Activated naive CD8-positive, alpha-beta T cell treated with anti-CD3 and anti-CD28 coated beads, Interleukin-2, amount 10 ng/mL, durations not matched to agents 7 days and 5 days (primary cell): ENCODE data around the gene TGM5. TPM values are rescaled to one million over a fixed set of nuclear protein-coding genes. Genes with fewer than 3 reads are reported as not detected.
"Not testable (repeated sequence)": the region's sequence is repeated elsewhere in the genome, so short reads cannot be mapped to it uniquely, and the experiment has no call there.

Source experiments
- ATAC-seq: fragments of 150-1000 bp; cut with Tn5 transposase; one replicate; pipeline ENCODE4 v1.10.0; 2021; ENCODE audit warnings: low read depth, moderate library complexity
- POLR2A ChIA-PET: fragments of 350-600 bp; sonication (Branson Sonifier 250); formaldehyde crosslinking; loops from one replicate; lab custom pipeline; 2021; ENCODE audit warnings: antibody characterized with exemption; lab: Charles Lee
- DNase-seq: peaks from one replicate; pipeline ENCODE4 v3.0.0; 2021
- H3K27ac Mint-ChIP-seq: one replicate; pipeline ENCODE4 v1.8.0; 2022; ENCODE audit warnings: mild to moderate bottlenecking, mixed read lengths
- H3K27me3 Mint-ChIP-seq: one replicate; pipeline ENCODE4 v1.8.0; 2022; ENCODE audit warnings: mild to moderate bottlenecking, moderate library complexity, mixed read lengths
- H3K36me3 Mint-ChIP-seq: one replicate; pipeline ENCODE4 v1.8.0; 2021; ENCODE audit warnings: mild to moderate bottlenecking, mixed read lengths
- H3K4me1 Mint-ChIP-seq: one replicate; pipeline ENCODE4 v1.8.0; 2021; ENCODE audit warnings: mixed read lengths
- H3K4me3 Mint-ChIP-seq: one replicate; pipeline ENCODE4 v1.8.0; 2022; ENCODE audit warnings: mild to moderate bottlenecking, moderate library complexity, mixed read lengths
- H3K9me3 Mint-ChIP-seq: one replicate; pipeline ENCODE4 v1.8.0; 2021; ENCODE audit warnings: mixed read lengths
- total RNA-seq, 2 experiments: library from RNA; stranded (reverse); gene quantifications; one replicate each; pipeline ENCODE4 v1.2.3, GENCODE V29; 2021

TGM5 gene
- total RNA-seq, 2 experiments from 2014 or later, result 0.11 TPM; not detected in 1

GRCh38 chr15:43198992-43199391, 67.7 kb downstream of the TGM5 start:
- Mint-ChIP-seq H3K36me3 (peaks cover 25% of the 10 kb centered on the region), H3K27ac (no peak overlapping the region), H3K27me3 (no peaks in the 10 kb centered on the region), H3K9me3 (peaks cover 3% of the 10 kb centered on the region), H3K4me1 (peaks cover 13% of the 10 kb centered on the region), H3K4me3 (no peak overlapping the region)
- DNase-seq, result no peak
- POLR2A ChIA-PET, result no interaction called here
- ATAC-seq, result no peak

- H3K27ac Mint-ChIP-seq, H3K9me3 Mint-ChIP-seq, ATAC-seq, POLR2A ChIA-PET, H3K27me3 Mint-ChIP-seq, DNase-seq, H3K4me3 Mint-ChIP-seq: not testable (repeated sequence)
- Mint-ChIP-seq H3K4me1 (peaks cover 13% of the 10 kb centered on the region), H3K36me3 (peaks cover 25% of the 10 kb centered on the region)
Measured at GRCh38 chr15:43198556-43198955, 68.2 kb downstream of the TGM5 start.

- ATAC-seq, H3K27ac Mint-ChIP-seq, H3K9me3 Mint-ChIP-seq, DNase-seq, H3K4me3 Mint-ChIP-seq, H3K27me3 Mint-ChIP-seq, POLR2A ChIA-PET: not testable (repeated sequence)
- H3K4me1 Mint-ChIP-seq, result peaks cover 13% of the 10 kb centered on the region
- peaks cover 28% of the 10 kb centered on the region for H3K36me3 Mint-ChIP-seq
Measured at GRCh38 chr15:43197773-43198172, 69.0 kb downstream of the TGM5 start.

GRCh38 chr15:43196760-43197548, 69.8 kb downstream of the TGM5 start:
- peaks cover 32% of the 10 kb centered on the region for H3K36me3 Mint-ChIP-seq
- POLR2A ChIA-PET, result no interaction called here
- H3K27me3 Mint-ChIP-seq, result no peaks in the 10 kb centered on the region
- peaks cover 13% of the 10 kb centered on the region for H3K4me1 Mint-ChIP-seq
- no peak overlapping the region for H3K4me3 Mint-ChIP-seq
- peaks cover 3% of the 10 kb centered on the region for H3K9me3 Mint-ChIP-seq
- DNase-seq (no peak), ATAC-seq (no peak)
- H3K27ac Mint-ChIP-seq, result no peak overlapping the region

GRCh38 chr15:43194795-43195194, 71.9 kb downstream of the TGM5 start:
- no peak overlapping the region for H3K27ac Mint-ChIP-seq
- POLR2A ChIA-PET, result interaction anchor here (0.7 kb wide), 1 partner anchor 115 kb away, joined by 3 read pairs; no protein-coding TSS in a partner anchor
- DNase-seq (no peak), ATAC-seq (no peak)
- no peak overlapping the region for H3K4me3 Mint-ChIP-seq
- peaks cover 35% of the 10 kb centered on the region for H3K36me3 Mint-ChIP-seq
- H3K9me3 Mint-ChIP-seq, result peaks cover 3% of the 10 kb centered on the region
- no peaks in the 10 kb centered on the region for H3K27me3 Mint-ChIP-seq
- peaks cover 6% of the 10 kb centered on the region for H3K4me1 Mint-ChIP-seq

GRCh38 chr15:43193710-43194109, 73.0 kb downstream of the TGM5 start:
- POLR2A ChIA-PET, result interaction anchor here (0.6 kb wide), 1 partner anchor 14 kb away, joined by 5 read pairs; no protein-coding TSS in a partner anchor
- Mint-ChIP-seq H3K27ac (no peak overlapping the region), H3K36me3 (peaks cover 36% of the 10 kb centered on the region), H3K27me3 (no peaks in the 10 kb centered on the region), H3K4me3 (no peak overlapping the region), H3K4me1 (peaks cover 7% of the 10 kb centered on the region), H3K9me3 (peaks cover 3% of the 10 kb centered on the region)
- no peak for ATAC-seq
- DNase-seq, result no peak

- Mint-ChIP-seq H3K4me3 (no peak overlapping the region), H3K27ac (no peak overlapping the region), H3K27me3 (no peaks in the 10 kb centered on the region), H3K9me3 (no peaks in the 10 kb centered on the region), H3K4me1 (peaks cover 20% of the 10 kb centered on the region), H3K36me3 (peaks cover 18% of the 10 kb centered on the region)
- DNase-seq, result no peak
- POLR2A ChIA-PET, result no interaction called here
- ATAC-seq, result no peak
Measured at GRCh38 chr15:43190178-43190577, 76.5 kb downstream of the TGM5 start.

- Mint-ChIP-seq H3K4me3 (no peak overlapping the region), H3K9me3 (no peaks in the 10 kb centered on the region), H3K4me1 (peaks cover 24% of the 10 kb centered on the region), H3K27me3 (no peaks in the 10 kb centered on the region), H3K36me3 (peaks cover 16% of the 10 kb centered on the region), H3K27ac (no peak overlapping the region)
- POLR2A ChIA-PET, result no interaction called here
- ATAC-seq, result no peak
- DNase-seq, result no peak
Measured at GRCh38 chr15:43189296-43189695, 77.4 kb downstream of the TGM5 start.

- POLR2A ChIA-PET, result no interaction called here
- DNase-seq, result no peak
- Mint-ChIP-seq H3K4me1 (peaks cover 26% of the 10 kb centered on the region), H3K36me3 (peaks cover 16% of the 10 kb centered on the region), H3K27me3 (no peaks in the 10 kb centered on the region), H3K9me3 (no peaks in the 10 kb centered on the region), H3K27ac (no peak overlapping the region), H3K4me3 (peak overlapping the region; percentile 39)
- no peak for ATAC-seq
Measured at GRCh38 chr15:43187544-43188155, 79.1 kb downstream of the TGM5 start.

- H3K27me3 Mint-ChIP-seq, result no peaks in the 10 kb centered on the region
- peak overlapping the region; percentile 96 for H3K4me3 Mint-ChIP-seq
- DNase-seq (no peak), ATAC-seq (peak; percentile 11)
- H3K36me3 Mint-ChIP-seq, result peaks cover 11% of the 10 kb centered on the region
- POLR2A ChIA-PET, result interaction anchor here (0.5 to 1.7 kb wide), 7 partner anchors 10 to 639 kb away, joined by 3 to 6 read pairs (median 4); partner anchors contain the start of gene UBR1
- H3K9me3 Mint-ChIP-seq, result no peaks in the 10 kb centered on the region
- peaks cover 26% of the 10 kb centered on the region for H3K4me1 Mint-ChIP-seq
- peak overlapping the region; percentile 93 for H3K27ac Mint-ChIP-seq
Measured at GRCh38 chr15:43186003-43186353, 80.8 kb downstream of the TGM5 start.

GRCh38 chr15:43185157-43186002, 81.3 kb downstream of the TGM5 start, which contains the start of gene CCNDBP1:
Gene CCNDBP1 (plus strand): TSS chr15:43185403. CDS start chr15:43185499, 96 bp downstream.
- POLR2A ChIA-PET, result interaction anchor here (0.5 to 1.7 kb wide), 7 partner anchors 10 to 640 kb away, joined by 3 to 6 read pairs (median 4); partner anchors contain the start of gene UBR1
- H3K4me1 Mint-ChIP-seq, result peaks cover 26% of the 10 kb centered on the region
- H3K4me3 Mint-ChIP-seq, result peak within 1 kb of the TSS; percentile 96
- H3K27me3 Mint-ChIP-seq, result no peaks in the 10 kb centered on the region
- peaks cover 11% of the 10 kb centered on the region for H3K36me3 Mint-ChIP-seq
- no peaks in the 10 kb centered on the region for H3K9me3 Mint-ChIP-seq
- DNase-seq (peak; percentile 88), ATAC-seq (peak; percentile 95)
- H3K27ac Mint-ChIP-seq, result peak within 1 kb of the TSS; percentile 93

GRCh38 chr15:43184407-43185124, 82.2 kb downstream of the TGM5 start:
- Mint-ChIP-seq H3K9me3 (no peaks in the 10 kb centered on the region), H3K4me1 (peaks cover 24% of the 10 kb centered on the region), H3K27ac (peak overlapping the region; percentile 93), H3K36me3 (peaks cover 10% of the 10 kb centered on the region), H3K4me3 (peak overlapping the region; percentile 96), H3K27me3 (no peaks in the 10 kb centered on the region)
- DNase-seq, result no peak
- POLR2A ChIA-PET, result interaction anchor here (0.6 kb wide), 2 partner anchors 248 to 617 kb away, joined by 3 read pairs; no protein-coding TSS in a partner anchor
- no peak for ATAC-seq
